HepG2 (cell line): ENCODE results near the gene UACA. TPM values are rescaled to one million over a fixed set of nuclear protein-coding genes. Genes with fewer than 3 reads are reported as not detected.

Experiments
- ATF2 ChIP-seq: sonication (generic); formaldehyde crosslinking; IDR thresholded peaks from 2 replicates; pipeline ENCODE4 v1.4.0; 2020; ENCODE audit warnings: missing genetic modification reagents
- CCDC6 ChIP-seq: sonication (generic); formaldehyde crosslinking; IDR thresholded peaks from 2 replicates; pipeline ENCODE4 v1.8.1; 2022; ENCODE audit warnings: mild to moderate bottlenecking, missing genetic modification reagents, moderate library complexity
- CREB1 ChIP-seq, 2 experiments: fragments of 450-650 bp in 1 of 2; IDR thresholded peaks; 2 replicates each; pipeline ENCODE4 v1.6.1; 2016 to 2017; ENCODE audit warnings: control low read depth in 1 of 2, mild to moderate bottlenecking in 1 of 2, missing compliant biosample characterization in 1 of 2, missing genetic modification characterization in 1 of 2
- FOXM1 ChIP-seq: sonication (generic); formaldehyde crosslinking; IDR thresholded peaks from 2 replicates; pipeline ENCODE4 v1.5.0; 2020; ENCODE audit warnings: missing genetic modification reagents
- FOXO4 ChIP-seq: sonication (generic); formaldehyde crosslinking; conservative IDR thresholded peaks from 2 replicates; pipeline ENCODE4 v1.8.1; 2023; ENCODE audit warnings: missing genetic modification reagents
- HMG20A ChIP-seq: IDR thresholded peaks from 2 replicates; pipeline ENCODE4 v1.6.1; 2016; ENCODE audit warnings: borderline replicate concordance
- NR1H2 ChIP-seq: sonication (generic); formaldehyde crosslinking; IDR thresholded peaks from 2 replicates; pipeline ENCODE4 v1.8.1; 2022; ENCODE audit warnings: low read depth, missing genetic modification reagents, borderline replicate concordance
- PRMT3 ChIP-seq: sonication (generic); formaldehyde crosslinking; IDR thresholded peaks from 2 replicates; pipeline ENCODE4 v1.8.1; 2022; ENCODE audit warnings: low read depth, mild to moderate bottlenecking, moderate library complexity, missing genetic modification reagents, borderline replicate concordance
- ZBTB8A ChIP-seq: sonication (generic); formaldehyde crosslinking; IDR thresholded peaks from 2 replicates; pipeline ENCODE4 v1.4.0; 2020; ENCODE audit warnings: mild to moderate bottlenecking, low read depth, missing genetic modification reagents, borderline replicate concordance
- ZNF230 ChIP-seq: sonication (generic); formaldehyde crosslinking; IDR thresholded peaks from 2 replicates; pipeline ENCODE4 v1.4.0; 2020; ENCODE audit warnings: mild to moderate bottlenecking, missing genetic modification reagents
- ZNF234 ChIP-seq: sonication (generic); formaldehyde crosslinking; conservative IDR thresholded peaks from 2 replicates; pipeline ENCODE4 v1.5.1; 2020; ENCODE audit warnings: mild to moderate bottlenecking, missing genetic modification reagents
- ZNF468 ChIP-seq: sonication (generic); formaldehyde crosslinking; IDR thresholded peaks from 2 replicates; pipeline ENCODE4 v1.8.0; 2022; ENCODE audit warnings: mild to moderate bottlenecking, moderate library complexity, missing genetic modification reagents
- ZNF746 ChIP-seq: sonication (generic); formaldehyde crosslinking; IDR thresholded peaks from 2 replicates; pipeline ENCODE4 v1.8.0; 2022; ENCODE audit warnings: mild to moderate bottlenecking, missing genetic modification reagents
- ZNF788 ChIP-seq: sonication (generic); formaldehyde crosslinking; IDR thresholded peaks from 2 replicates; pipeline ENCODE4 v1.5.0; 2020; ENCODE audit warnings: mild to moderate bottlenecking, missing genetic modification reagents, borderline replicate concordance
- ZNF790 ChIP-seq: sonication (generic); formaldehyde crosslinking; IDR thresholded peaks from 2 replicates; pipeline ENCODE4 v1.8.0; 2022; ENCODE audit warnings: missing genetic modification reagents, mild to moderate bottlenecking, borderline replicate concordance
- ZNF850 ChIP-seq: sonication (generic); formaldehyde crosslinking; conservative IDR thresholded peaks from 2 replicates; pipeline ENCODE4 v1.9.0; 2021; ENCODE audit warnings: mild to moderate bottlenecking, missing genetic modification reagents
- polyA plus RNA-seq, 8 experiments: library from polyadenylated mRNA; depleted of rRNA in 3 of 8; stranded (reverse) in 7 of 8; unstranded in 1 of 8; fragments of >200 nt; fragmentation: Illumina TruSeq in 4 of 8; extraction: Trizol in 4 of 8; gene quantifications; 2 replicates each; pipeline versions ENCODE4 v1.2.1 to v1.2.3, GENCODE V29; 2011 to 2016; ENCODE audit warnings: low read depth in 4 of 8, missing spikeins in 1 of 8, mixed read lengths in 1 of 8; ENCODE audit not compliant: insufficient read depth in 1 of 8
- total RNA-seq, 5 experiments: library from RNA; depleted of rRNA; stranded (reverse); fragments of >200 nt; fragmentation: Illumina TruSeq; extraction: Trizol; gene quantifications; 2 replicates each; pipeline ENCODE4 v1.2.3, GENCODE V29; 2016; ENCODE audit warnings: low read depth in 1 of 5
- TF ChIP-seq, protein P1 (sequence below): sonication (generic); formaldehyde crosslinking; IDR thresholded peaks from 2 replicates; pipeline ENCODE4 v1.8.1; 2023; ENCODE audit warnings: mild to moderate bottlenecking, missing genetic modification reagents
- TF ChIP-seq, protein P2 (sequence below): sonication (generic); formaldehyde crosslinking; conservative IDR thresholded peaks from 2 replicates; pipeline ENCODE4 v1.8.0; 2022; ENCODE audit warnings: low read depth, missing genetic modification reagents

The UACA gene
- total and polyA plus RNA-seq, 2 of the 13 experiments (the other 11 are each of a cell fraction or from before 2014, with no cell fraction given) = 17.8 to 39.2 TPM

- TF ChIP-seq ZNF234 (CRISPR knock-in tag) = no peak
- no peak for TF ChIP-seq ZBTB8A
- no peak for TF ChIP-seq PRMT3 (CRISPR knock-in tag)
- TF ChIP-seq ZNF788 (CRISPR knock-in tag) = no peak
- no peak for TF ChIP-seq FOXO4 (CRISPR knock-in tag)
- TF ChIP-seq CREB1 (IDR thresholded peaks at IDR 0.05) = no peak
- no peak for TF ChIP-seq CREB1 (CRISPR knock-in tag; IDR thresholded peaks at IDR 0.05)
- no peak for TF ChIP-seq NR1H2 (CRISPR knock-in tag)
- TF ChIP-seq ZNF746 (CRISPR knock-in tag) = no peak
- TF ChIP-seq, protein P1, sequence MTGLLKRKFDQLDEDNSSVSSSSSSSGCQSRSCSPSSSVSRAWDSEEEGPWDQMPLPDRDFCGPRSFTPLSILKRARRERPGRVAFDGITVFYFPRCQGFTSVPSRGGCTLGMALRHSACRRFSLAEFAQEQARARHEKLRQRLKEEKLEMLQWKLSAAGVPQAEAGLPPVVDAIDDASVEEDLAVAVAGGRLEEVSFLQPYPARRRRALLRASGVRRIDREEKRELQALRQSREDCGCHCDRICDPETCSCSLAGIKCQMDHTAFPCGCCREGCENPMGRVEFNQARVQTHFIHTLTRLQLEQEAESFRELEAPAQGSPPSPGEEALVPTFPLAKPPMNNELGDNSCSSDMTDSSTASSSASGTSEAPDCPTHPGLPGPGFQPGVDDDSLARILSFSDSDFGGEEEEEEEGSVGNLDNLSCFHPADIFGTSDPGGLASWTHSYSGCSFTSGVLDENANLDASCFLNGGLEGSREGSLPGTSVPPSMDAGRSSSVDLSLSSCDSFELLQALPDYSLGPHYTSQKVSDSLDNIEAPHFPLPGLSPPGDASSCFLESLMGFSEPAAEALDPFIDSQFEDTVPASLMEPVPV = no peak
- TF ChIP-seq, protein P2, sequence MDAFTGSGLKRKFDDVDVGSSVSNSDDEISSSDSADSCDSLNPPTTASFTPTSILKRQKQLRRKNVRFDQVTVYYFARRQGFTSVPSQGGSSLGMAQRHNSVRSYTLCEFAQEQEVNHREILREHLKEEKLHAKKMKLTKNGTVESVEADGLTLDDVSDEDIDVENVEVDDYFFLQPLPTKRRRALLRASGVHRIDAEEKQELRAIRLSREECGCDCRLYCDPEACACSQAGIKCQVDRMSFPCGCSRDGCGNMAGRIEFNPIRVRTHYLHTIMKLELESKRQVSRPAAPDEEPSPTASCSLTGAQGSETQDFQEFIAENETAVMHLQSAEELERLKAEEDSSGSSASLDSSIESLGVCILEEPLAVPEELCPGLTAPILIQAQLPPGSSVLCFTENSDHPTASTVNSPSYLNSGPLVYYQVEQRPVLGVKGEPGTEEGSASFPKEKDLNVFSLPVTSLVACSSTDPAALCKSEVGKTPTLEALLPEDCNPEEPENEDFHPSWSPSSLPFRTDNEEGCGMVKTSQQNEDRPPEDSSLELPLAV (CRISPR knock-in tag) = no peak
- no peak for TF ChIP-seq ZNF468 (CRISPR knock-in tag)
- TF ChIP-seq FOXM1 (CRISPR knock-in tag) = no peak
- no peak for TF ChIP-seq HMG20A (CRISPR knock-in tag)
- no peak for TF ChIP-seq ATF2 (CRISPR knock-in tag)
- no peak for TF ChIP-seq ZNF230
- TF ChIP-seq CCDC6 (CRISPR knock-in tag) = no peak
- 0 out of 2 replicates have a peak, but pooled peaks have one; percentile 59 for TF ChIP-seq ZNF790 (CRISPR knock-in tag)
- no peak for TF ChIP-seq ZNF850
- TF ChIP-seq, all 625 proteins: peak for 10
Measured at GRCh38 chr15:70643783-70644125, 119.6 kb downstream of the UACA start (continued).
